Putamen (tissue), 1 donor: ENCODE results near the gene ARL2BP.
A peak's percentile ranks its signal among the peaks of the same experiment; 100 is the strongest.
"Not testable (repeated sequence)": the region's sequence is repeated elsewhere in the genome, so short reads cannot be mapped to it uniquely, and the experiment has no call there.

Experiments used
- DNase-seq: peaks from one replicate; pipeline ENCODE4 v3.0.0-alpha.2; 2016; ENCODE audit warnings: low spot score

Gene ARL2BP

DNA sequence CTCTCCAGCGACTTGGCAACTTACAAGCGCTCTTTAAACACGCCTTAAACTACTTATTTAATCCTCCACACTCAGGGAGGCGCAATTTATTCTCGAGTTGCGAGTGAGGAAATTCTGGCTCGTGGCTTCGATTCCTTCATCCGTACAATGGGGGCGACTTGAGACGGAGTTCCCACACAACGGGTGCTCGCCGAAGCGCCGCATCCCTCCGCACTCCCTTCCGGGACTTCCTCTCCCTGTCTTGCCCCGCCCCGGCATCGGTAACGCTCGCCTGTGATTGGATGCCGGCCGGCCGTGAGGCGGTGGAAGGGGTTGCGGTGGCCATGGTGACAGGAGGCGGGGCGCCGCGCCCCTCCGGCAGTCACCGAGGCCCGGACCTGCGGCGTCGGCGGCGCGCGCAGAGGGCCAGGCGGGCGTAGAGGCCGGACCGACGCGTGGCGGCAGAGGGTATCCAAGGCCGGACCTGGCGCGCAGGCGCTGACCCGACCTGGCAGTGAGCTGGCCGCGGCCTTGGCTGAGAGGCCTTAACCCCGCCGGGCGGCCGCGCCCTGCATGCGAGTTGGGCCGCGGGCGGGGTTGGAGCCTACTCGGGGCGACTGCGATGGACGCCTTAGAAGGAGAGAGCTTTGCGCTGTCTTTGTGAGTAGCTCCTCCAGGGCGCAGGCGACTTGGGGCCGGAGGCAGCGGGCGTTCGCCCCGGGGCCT lies at the start of gene ARL2BP:
Gene ARL2BP, plus strand, starts transcription at position 493 of the 705 bp plus-strand sequence. Its CDS starts 109 bp downstream, at position 602.
- DNase-seq: peak; percentile 99

DNA sequence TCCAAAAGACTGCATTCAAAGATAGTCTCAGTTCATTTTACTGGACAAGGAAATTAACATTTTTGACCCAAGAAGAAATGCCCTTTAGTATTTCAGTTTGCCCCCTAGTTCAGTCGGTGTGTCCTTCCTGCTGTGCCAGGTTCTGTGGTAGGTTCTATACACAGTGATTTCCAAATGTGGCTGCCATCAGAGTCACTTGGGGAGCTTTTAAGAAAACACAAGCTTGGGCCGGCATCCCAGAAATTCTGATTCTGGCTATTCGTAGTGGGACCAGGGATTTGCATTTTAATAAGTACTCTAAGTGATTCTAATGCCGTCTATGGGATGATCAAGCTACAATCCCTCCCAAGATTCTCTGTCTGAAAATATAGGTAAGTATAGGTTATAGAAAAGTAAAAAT lies 48.8 kb upstream of the ARL2BP start:
- DNase-seq: peak; percentile 38

DNA sequence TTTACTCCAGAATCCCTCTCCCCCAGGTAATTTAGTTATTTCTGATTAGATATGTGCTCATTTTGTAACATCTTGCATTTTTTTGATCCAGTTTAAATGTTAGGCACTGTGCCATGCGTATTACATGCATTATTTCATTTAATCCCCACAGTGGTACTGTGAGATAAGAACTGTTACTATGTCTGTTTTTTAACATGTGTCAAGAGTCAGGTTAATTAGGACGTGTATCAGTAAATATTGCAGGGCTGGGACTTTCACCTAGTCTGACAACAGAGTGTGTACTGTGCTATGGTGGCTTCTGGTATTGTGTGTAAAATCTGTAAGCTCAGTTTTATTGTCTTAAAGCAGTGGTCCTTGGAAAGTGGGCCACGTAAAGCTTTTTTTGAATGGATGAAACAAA lies 48.3 kb upstream of the ARL2BP start:
- no peak for DNase-seq

DNA sequence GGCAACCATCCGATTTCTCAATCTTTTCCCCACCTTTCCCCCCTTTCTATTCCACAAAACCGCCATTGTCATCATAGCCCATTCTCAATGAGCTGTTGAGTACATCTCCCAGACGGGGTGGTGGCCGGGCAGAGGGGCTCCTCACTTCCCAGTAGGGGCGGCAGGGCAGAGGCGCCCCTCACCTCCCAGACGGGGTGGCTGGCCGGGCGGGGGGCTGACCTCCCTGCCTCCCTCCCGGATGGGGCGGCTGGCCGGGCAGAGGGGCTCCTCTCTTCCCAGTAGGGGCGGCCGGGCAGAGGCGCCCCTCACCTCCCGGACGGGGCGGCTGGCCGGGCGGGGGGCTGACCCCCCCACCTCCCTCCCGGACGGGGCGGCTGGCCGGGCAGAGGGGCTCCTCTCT lies 44.7 kb upstream of the ARL2BP start:
- not testable (repeated sequence) for DNase-seq

DNA sequence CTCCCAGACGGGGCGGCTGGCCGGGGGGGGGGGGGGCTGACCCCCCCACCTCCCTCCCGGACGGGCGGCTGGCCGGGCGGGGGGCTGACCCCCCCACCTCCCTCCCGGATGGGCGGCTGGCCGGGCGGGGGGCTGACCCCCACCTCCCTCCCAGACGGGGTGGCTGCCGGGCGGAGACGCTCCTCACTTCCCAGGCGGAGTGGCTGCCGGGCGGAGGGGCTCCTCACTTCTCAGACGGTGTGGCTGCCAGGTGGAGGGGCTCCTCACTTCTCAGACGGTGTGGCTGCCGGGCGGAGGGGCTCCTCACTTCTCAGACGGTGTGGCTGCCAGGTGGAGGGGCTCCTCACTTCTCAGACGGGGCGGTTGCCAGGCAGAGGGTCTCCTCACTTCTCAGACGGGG lies 44.1 kb upstream of the ARL2BP start:
- DNase-seq: not testable (repeated sequence)

DNA sequence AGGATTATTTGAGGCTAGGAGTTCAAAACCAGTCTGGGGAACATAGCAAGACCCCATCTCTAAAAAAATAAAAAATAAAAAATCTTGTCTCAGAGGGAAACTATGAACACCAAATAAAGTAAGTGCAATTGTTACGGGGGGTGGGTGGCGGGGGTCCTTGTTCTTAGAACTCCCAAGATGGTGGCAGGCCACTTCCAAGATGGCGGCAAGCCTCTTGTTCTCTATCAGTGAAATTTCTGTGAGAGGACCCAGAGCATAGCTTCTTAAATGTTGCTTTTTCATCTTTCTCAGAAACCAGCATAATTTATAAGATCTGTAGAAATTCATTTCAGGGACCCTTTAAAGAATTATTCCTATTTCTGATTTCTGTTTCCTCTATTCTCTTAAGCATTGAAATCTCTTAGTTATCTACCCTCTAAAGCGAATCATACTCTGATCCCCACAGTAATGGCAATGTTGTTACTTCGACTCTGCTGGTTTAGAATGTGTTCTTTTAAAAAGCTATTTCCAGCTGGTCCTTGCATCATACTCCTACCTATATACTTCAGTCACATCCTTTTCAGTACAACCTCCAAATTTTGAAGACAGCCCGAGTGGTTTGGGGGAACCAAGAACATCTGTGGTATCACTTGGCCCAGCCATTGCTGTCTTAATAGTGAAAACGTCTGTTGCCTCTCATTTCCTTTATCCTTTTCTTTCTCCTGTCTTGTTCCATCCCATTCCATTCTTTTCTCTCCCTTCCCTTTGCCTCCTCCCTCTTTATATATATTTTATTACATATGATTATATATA lies 42.8 kb upstream of the ARL2BP start:
- no peak for DNase-seq

DNA sequence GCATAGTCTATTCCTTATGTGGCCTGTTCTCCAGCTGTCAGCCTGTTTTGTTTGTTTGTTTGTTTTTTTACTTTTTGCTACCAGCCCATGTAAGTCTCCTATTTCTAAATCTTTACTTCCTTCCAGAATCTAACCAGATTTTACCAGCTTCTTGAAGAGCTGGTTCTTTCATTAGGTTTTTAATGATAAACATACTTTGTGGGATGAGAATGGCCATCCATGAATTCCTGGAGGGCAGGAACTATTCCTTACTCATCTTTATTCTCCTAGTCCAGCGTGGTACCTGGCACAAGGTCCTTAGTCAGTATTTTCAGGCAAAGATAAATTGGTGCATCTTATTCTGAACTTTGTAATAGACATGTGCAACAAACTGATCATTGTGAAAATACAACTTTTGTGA lies 41.6 kb upstream of the ARL2BP start:
- DNase-seq: no peak

DNA sequence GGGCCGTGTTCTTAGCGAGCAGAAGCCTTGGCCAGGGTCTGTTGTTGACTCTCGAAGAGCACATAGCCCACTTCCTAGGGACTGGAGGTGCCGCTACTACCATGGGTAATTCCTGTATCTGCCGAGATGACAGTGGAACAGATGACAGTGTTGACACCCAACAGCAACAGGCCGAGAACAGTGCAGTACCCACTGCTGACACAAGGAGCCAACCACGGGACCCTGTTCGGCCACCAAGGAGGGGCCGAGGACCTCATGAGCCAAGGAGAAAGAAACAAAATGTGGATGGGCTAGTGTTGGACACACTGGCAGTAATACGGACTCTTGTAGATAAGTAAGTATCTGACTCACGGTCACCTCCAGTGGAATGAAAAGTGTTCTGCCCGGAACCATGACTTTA lies 40.4 kb upstream of the ARL2BP start:
- DNase-seq: no peak

DNA sequence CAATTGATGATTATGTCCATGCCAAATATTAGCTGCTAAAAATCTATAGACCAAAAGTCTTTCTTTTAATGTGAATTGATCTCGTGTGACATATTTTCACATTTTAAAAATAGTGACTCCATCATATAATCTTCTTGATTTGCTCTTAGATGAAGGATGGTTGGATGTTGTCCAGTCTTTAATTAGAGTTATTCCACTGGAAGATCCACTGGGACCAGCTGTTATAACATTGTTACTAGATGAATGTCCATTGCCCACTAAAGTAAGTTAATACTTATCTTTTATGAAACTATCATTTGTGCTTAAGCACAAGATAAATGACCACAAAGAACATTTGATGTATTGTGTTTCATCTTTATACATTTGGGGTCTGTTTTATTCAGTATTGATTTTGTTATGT lies 36.1 kb upstream of the ARL2BP start:
- DNase-seq: no peak

DNA sequence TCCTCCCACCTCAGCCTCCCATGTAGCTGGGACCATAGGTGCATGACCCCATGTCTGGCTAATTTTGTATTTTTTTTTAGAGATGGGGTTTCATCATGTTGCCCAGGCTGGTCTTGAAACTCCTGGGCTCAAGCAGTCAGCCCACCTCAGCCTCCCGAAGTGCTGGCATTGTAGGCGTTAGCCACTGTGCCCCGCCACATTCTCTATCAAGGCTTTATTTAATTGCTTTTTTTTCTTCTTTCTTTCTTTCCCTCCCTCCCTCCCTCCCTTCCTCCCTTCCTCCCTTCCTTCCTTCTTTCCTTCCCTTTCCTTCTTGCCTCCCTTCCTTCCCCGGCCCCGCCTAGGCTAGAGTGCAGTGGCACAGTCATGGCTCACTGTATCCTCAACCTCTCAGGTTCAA lies 35.3 kb upstream of the ARL2BP start:
- DNase-seq: no peak

DNA sequence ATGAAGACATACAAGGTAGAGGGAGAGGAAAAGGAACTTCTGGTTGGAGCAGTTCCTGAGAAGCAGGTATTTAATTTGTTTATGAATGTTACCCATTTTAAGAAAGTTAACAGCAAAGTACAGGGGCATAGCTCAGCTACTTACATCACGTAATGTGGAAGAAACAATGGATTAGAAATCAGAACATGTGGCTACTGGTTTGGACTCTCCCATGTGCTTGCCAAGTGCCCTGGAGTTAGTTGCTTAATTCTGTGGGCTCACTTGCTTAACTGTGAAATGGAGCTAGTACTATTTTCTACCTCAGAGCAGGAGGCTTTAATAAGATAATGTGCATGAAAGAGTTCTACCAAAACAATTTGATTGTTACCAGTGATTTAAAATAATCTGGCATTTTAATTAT lies 31.6 kb upstream of the ARL2BP start:
- no peak for DNase-seq

DNA sequence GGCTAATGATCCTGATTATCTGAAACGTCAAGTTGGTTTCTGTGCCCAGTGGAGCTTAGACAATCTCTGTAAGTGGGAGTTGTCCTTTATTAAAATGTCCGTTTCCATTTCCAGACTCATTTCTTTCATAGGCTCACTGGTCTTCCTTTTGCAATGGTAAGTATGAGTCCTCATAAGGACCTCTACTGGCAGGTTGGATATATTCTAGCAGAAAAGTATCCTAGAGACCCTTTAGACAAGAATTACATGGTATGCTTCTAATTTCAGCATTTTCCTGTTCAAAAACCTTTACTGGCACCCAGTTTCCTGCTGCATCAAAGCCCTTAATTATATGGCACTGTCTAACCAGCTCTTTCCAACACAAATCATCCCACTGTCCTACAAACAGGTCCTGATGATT lies 28.1 kb upstream of the ARL2BP start:
- DNase-seq: no peak

DNA sequence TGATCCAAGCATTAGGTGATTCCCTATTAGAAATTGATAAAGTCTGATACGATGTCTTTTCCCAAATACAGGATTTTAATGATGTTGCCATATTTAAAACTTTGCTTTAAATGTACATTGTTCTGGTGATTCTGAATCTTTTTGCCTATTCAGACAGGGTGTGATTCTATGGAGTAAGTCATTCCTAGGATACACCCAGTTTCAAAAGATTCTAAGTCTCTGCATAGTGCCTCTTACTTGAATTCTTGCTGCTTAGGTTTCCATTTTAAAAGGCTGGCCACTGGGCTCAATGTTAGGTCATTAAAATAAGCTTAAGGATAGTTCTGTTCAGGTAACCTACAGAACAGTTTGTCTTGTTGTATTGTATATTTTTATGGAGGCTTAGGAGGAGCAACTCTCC lies 22.0 kb upstream of the ARL2BP start:
- no peak for DNase-seq

DNA sequence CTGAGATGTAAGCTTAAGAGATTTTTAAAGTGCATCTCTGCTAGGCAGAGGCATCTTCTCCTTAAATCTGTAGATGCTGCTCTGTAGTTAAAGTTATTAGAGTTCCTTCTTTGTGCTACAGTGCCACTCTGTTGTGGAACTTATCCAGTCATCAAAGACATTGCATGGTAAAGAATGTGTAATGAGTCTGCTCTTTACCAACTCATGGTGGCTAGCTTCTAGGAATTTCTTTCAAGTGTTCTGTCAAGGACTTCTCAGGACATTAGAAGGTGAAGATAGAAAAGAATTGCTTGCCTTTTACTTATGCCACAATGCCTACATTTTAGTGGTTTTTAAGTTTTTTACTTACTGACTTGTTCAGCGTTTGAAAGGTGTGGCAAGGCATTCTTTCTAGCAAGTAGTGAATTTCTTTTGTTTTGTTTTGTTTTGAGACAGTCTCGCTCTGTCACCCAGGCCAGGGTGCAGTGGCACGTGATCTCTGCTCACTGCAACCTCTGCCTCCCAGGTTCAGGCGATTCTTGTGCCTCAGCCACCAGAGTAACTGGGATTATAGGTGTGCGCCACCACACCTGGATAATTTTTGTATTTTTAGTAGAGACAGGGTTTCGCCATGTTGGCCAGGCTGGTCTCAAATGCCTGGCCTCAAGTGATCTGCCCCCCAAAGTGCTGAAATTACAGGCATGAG lies 20.3 kb upstream of the ARL2BP start:
- DNase-seq: no peak

DNA sequence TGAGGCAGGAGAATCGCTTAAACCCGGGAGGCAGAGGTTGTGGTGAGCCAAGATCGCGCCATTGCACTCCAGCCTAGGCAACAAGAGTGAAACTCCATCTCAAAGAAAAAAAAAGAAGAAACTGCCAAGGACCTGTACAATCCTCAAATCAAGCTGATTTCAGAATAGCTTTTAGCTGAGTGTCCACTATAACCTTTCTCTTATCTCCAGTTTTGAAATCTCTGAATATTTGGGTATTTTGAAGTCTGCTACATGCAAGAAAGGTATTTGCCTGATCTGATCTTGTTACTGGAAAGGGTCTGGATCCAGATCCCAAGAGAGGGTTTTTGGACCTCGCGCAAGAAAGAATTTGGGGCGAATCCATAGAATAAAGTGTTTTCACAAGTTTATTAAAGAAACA lies 19.1 kb upstream of the ARL2BP start:
- no peak for DNase-seq

DNA sequence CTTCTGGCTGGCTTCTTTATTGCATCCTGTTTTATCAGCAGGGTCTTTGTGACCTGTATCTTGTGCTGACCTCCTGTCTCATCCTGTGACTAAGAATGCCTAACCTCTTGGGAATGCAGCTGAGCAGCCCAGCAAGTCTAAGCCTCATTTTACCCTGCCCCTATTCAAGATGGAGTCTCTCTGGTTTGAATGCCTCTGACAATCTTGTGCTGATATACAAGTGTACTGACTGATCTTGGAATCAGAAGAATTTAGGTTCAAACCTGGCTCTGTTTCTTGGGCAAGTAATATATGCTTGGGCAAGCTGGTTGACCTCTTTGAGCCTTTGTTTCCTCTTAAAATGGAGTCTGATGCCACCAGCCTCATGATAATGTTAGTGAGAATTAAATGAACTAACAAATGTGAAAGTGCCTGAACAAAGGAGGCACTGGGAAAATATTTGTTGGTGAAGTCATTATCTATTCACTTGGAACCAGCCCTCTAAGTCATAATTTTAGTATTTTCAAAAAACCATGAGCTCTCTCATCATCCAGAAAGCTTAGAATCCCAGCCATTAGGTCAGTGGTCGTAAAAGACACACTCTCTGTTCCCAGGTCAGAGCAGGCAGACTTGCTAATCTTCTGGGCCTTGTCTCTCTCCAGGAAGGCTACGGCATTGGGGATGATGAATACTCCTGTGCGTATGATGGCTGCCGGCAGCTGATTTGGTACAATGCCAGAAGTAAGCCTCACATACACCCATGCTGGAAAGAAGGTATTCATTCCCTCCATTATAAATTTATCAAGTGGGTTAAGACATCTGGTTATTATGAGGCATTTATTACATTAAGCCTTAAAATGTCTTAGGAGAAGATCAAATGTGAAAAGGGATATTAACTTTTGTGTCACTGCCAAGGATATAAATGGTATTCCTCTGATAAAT lies 18.1 kb upstream of the ARL2BP start:
- DNase-seq: no peak

DNA sequence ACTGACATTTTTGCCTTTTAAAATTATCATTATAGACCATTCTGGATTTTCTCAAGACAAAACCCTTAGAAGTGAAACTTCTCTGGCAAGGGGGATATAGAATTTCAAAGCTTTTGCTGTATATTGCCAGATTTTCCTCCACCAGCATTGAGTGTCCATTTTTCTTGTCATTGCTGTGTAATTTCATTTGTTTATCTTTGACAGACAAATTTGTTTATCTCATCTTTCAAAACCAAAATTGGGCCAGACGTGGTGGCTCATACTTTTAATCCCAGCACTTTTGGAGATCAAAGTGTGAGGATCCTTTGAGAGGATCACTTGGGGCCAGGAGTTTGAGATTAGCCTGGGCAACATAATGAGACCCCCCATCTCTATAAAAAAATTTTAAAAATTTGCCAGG lies 16.0 kb upstream of the ARL2BP start:
- DNase-seq: no peak

DNA sequence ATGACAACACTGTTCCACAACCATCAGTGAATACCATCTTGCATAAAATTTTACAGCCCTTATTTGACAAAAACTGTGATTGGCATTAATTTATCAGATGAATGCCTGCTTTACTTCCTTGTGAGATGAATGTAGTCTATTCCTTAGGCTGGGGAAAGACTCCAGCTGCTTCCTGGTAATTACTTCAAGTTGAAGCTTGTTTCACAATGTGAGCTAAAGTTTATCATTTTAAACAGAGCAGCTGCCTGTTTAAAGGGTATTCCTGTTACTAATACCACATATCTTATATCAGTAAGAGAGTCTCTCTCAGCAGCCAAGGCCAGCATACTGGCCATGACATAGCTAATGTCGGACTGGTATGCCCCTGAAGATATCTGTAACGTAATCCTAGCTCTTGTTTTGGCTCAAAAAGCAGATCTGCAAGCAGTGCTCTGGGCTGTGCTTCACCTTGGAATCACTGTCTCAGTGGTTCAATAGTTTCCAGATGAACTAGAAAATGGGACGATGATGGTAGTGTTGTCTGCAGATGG lies 13.2 kb upstream of the ARL2BP start:
- no peak for DNase-seq

DNA sequence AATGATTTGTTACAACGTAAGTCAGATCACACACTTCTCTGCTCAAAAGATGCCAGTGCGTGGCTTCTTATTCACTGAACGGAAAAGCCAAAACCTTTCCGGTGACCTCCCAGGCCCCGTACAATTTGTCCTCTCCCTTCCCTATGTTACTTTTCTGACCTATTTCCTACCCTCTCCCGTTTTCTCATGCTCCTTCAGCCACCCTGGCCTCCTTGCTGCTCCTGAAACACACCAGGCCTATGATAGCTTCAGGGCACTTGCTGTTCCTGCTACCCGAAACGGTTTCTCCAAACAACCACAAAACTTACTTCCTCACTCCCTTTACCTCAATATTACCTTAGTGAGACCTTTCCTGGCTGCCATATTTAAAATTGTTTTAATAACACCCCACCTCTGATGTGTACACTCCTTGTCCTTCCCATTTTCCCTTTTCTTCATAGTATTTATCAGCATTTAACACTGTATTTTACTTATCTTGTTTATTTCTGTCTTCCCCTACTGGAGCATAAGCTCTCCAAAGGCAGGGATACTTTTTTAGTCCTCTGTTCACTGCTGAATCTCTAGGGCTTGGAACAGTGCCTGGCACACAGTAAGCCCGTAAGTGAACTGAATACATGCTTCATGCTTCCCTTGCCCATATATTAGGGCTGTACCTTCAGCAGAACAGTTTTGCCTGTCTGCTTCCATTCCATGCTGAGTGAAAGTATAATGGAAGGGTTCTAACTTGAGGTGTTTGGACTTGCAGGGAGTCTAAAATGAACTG lies 10.9 kb upstream of the ARL2BP start:
- DNase-seq: no peak

DNA sequence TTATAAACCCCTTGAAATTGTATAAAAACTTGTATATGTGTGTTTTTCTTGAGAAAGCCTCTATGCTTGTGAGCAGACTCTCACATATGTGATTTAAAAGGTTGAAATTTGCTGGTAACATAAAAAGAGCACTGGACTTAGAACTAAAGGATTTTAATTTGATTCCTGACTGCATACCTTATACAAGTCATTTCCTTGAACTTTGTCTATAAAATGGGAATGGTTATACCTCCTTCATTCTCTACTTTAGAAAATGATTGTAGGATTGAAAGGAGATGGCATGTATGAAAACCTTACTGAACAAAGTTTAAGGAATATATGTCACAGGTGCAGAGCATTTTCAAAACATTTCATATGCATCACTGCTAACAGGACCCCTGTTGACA lies 10.4 kb upstream of the ARL2BP start:
- no peak for DNase-seq
